H1 (cell line): ENCODE data around the gene CLDN6. TPM values are rescaled to one million over a fixed set of nuclear protein-coding genes. Genes with fewer than 3 reads are reported as not detected.
A peak's percentile ranks its signal among the peaks of the same experiment; 100 is the strongest.

ENCODE experiments used
- CTCF ChIA-PET: fragments of 300-600 bp; sonication (Branson Sonifier 250); formaldehyde crosslinking; loops from one replicate; lab custom pipeline; 2021; ENCODE audit not compliant: partially characterized antibody; lab: Charles Lee
- POLR2A ChIA-PET: fragments of 300-600 bp; sonication (Branson Sonifier 250); formaldehyde crosslinking; loops from one replicate; lab custom pipeline; 2021; ENCODE audit warnings: inconsistent platforms; ENCODE audit not compliant: partially characterized antibody; lab: Charles Lee
- DNase-seq, 2 experiments: peaks; one replicate each; pipeline versions ENCODE4 v3.0.0 to v3.0.0-alpha.2; 2010 to 2022; ENCODE audit warnings: low spot score in 2 of 2, low read depth in 1 of 2, mixed read lengths in 1 of 2
- FAIRE-seq: peaks from 2 replicates; lab custom pipeline; 2011; peaks lifted over from hg19 to GRCh38; lab: Jason Lieb, UNC
- H2AFZ ChIP-seq: 2 replicates; pipeline ENCODE4 v1.8.1; 2012; ENCODE audit warnings: low read length, inconsistent platforms
- H2AK5ac ChIP-seq: 2 replicates; pipeline ENCODE4 v1.6.1; 2013; ENCODE audit warnings: low read depth, low read length
- H2BK120ac ChIP-seq: replicated peaks from 2 replicates; pipeline ENCODE3; 2013; ENCODE audit warnings: low read depth, low read length, inconsistent platforms
- H2BK12ac ChIP-seq: 2 replicates; pipeline ENCODE4 v1.6.1; 2013; ENCODE audit warnings: low read depth, low read length
- H2BK15ac ChIP-seq: 2 replicates; pipeline ENCODE4 v1.6.1; 2013; ENCODE audit warnings: low read length
- H2BK20ac ChIP-seq: 2 replicates; pipeline ENCODE4 v1.6.1; 2013; ENCODE audit warnings: low read length
- H2BK5ac ChIP-seq: 2 replicates; pipeline ENCODE4 v1.6.1; 2013; ENCODE audit warnings: low read depth, low read length
- H3K14ac ChIP-seq: 2 replicates; pipeline ENCODE4 v1.6.1; 2013; ENCODE audit warnings: inconsistent platforms; ENCODE audit not compliant: insufficient read length
- H3K18ac ChIP-seq: 2 replicates; pipeline ENCODE4 v1.6.1; 2013; ENCODE audit warnings: low read length; ENCODE audit errors: extremely low read depth
- H3K23ac ChIP-seq: 2 replicates; pipeline ENCODE4 v1.6.1; 2013; ENCODE audit warnings: inconsistent platforms; ENCODE audit not compliant: insufficient read length
- H3K23me2 ChIP-seq: 2 replicates; pipeline ENCODE4 v1.6.1; 2013; ENCODE audit warnings: low read depth, low read length
- H3K27ac ChIP-seq: 2 replicates; pipeline ENCODE4 v1.6.1; 2011; ENCODE audit warnings: low read depth, low read length, inconsistent platforms
- H3K27me3 ChIP-seq, 4 experiments: replicated peaks in 1 of 4; 1 replicate in 1 of 4; 2 replicates in 3 of 4; pipeline versions ENCODE4 v1.6.1 to v1.8.1; 2011 to 2013; ENCODE audit warnings: low read length in 3 of 4, mild to moderate bottlenecking in 3 of 4, inconsistent platforms in 2 of 4, mixed read lengths in 2 of 4, moderate library complexity in 1 of 4; ENCODE audit not compliant: control insufficient read depth in 3 of 4, insufficient read depth in 3 of 4; ENCODE audit errors: extremely low read depth in 1 of 4
- H3K36me3 ChIP-seq, 4 experiments: 2 replicates each; pipeline versions ENCODE4 v1.6.1 to v1.8.1; 2011 to 2013; ENCODE audit warnings: mild to moderate bottlenecking in 4 of 4, low read length in 3 of 4, moderate library complexity in 2 of 4, control low read depth in 1 of 4, inconsistent platforms in 1 of 4; ENCODE audit not compliant: insufficient read depth in 4 of 4, control insufficient read depth in 2 of 4
- H3K4ac ChIP-seq: replicated peaks from 2 replicates; pipeline ENCODE3; 2013; ENCODE audit warnings: low read length, low read depth, mixed read lengths, inconsistent platforms; ENCODE audit not compliant: insufficient read length
- H3K4me1 ChIP-seq, 4 experiments: replicated peaks in 1 of 4; 1 replicate in 1 of 4; 2 replicates in 3 of 4; pipeline versions ENCODE4 v1.6.1 to v1.8.1; 2011 to 2013; ENCODE audit warnings: low read length in 3 of 4, inconsistent platforms in 2 of 4, mixed read lengths in 1 of 4; ENCODE audit not compliant: insufficient read depth in 4 of 4, control insufficient read depth in 3 of 4
- H3K4me2 ChIP-seq, 2 experiments: 2 replicates each; pipeline versions ENCODE4 v1.6.1 to v1.8.1; 2011 to 2013; ENCODE audit warnings: low read depth in 2 of 2, low read length in 2 of 2, control low read depth in 1 of 2, inconsistent platforms in 1 of 2, mild to moderate bottlenecking in 1 of 2; ENCODE audit not compliant: insufficient read depth in 1 of 2
- H3K4me3 ChIP-seq, 4 experiments: fragments of 200-600, 300-600 bp in 1 of 4; sonication (generic), shearing (Covaris generic), sonication (Bioruptor Twin) in 1 of 4; 2 replicates each; pipeline versions ENCODE4 v1.5.1 to v1.8.1; 2011 to 2016; ENCODE audit warnings: low read length in 4 of 4, low read depth in 3 of 4, control low read depth in 2 of 4, inconsistent platforms in 2 of 4, mild to moderate bottlenecking in 2 of 4, mixed read lengths in 1 of 4, moderate library complexity in 1 of 4; ENCODE audit not compliant: insufficient read depth in 2 of 4; ENCODE audit errors: extremely low read depth in 1 of 4
- H3K56ac ChIP-seq: replicated peaks from 2 replicates; pipeline ENCODE3; 2013; ENCODE audit warnings: low read depth, mild to moderate bottlenecking, mixed read lengths, low read length, inconsistent platforms; ENCODE audit not compliant: insufficient read length
- H3K79me1 ChIP-seq: 2 replicates; pipeline ENCODE4 v1.6.1; 2013; ENCODE audit warnings: low read depth, low read length, control low read depth
- H3K79me2 ChIP-seq, 2 experiments: 2 replicates each; pipeline versions ENCODE4 v1.6.1 to v1.8.1; 2012 to 2013; ENCODE audit warnings: low read length in 2 of 2, mild to moderate bottlenecking in 2 of 2, inconsistent platforms in 1 of 2; ENCODE audit not compliant: insufficient read depth in 2 of 2, control insufficient read depth in 1 of 2
- H3K9ac ChIP-seq, 4 experiments: replicated peaks in 1 of 4; 1 replicate in 1 of 4; 2 replicates in 3 of 4; pipeline versions ENCODE4 v1.6.1 to v1.8.1; 2011 to 2013; ENCODE audit warnings: low read depth in 3 of 4, low read length in 3 of 4, control low read depth in 2 of 4, mild to moderate bottlenecking in 2 of 4, moderate library complexity in 2 of 4, inconsistent platforms in 1 of 4; ENCODE audit errors: extremely low read depth in 1 of 4
- H3K9me3 ChIP-seq, 2 experiments: 2 replicates each; pipeline versions ENCODE4 v1.6.1 to v1.8.1; 2012 to 2013; ENCODE audit warnings: mild to moderate bottlenecking in 2 of 2, moderate library complexity in 2 of 2, control low read depth in 1 of 2, inconsistent platforms in 1 of 2, low read depth in 1 of 2, low read length in 1 of 2, mixed read lengths in 1 of 2; ENCODE audit not compliant: insufficient read depth in 2 of 2
- H4K20me1 ChIP-seq, 2 experiments: replicated peaks in 1 of 2; 2 replicates each; pipeline versions ENCODE3 to v1.8.1; 2011 to 2013; ENCODE audit warnings: inconsistent platforms in 2 of 2, low read length in 2 of 2, mild to moderate bottlenecking in 1 of 2; ENCODE audit not compliant: insufficient read depth in 2 of 2, control insufficient read depth in 1 of 2
- H4K5ac ChIP-seq: 2 replicates; pipeline ENCODE4 v1.6.1; 2013; ENCODE audit warnings: low read length, low read depth, mixed read lengths, inconsistent platforms; ENCODE audit not compliant: insufficient read length
- H4K8ac ChIP-seq: 2 replicates; pipeline ENCODE4 v1.8.0; 2013; ENCODE audit warnings: mild to moderate bottlenecking, moderate library complexity, low read length, inconsistent platforms; ENCODE audit not compliant: insufficient read depth; ENCODE audit errors: extremely low read depth
- H4K91ac ChIP-seq: replicated peaks from 2 replicates; pipeline ENCODE3; 2013; ENCODE audit warnings: low read length, mixed read lengths, inconsistent platforms; ENCODE audit not compliant: insufficient read length
- ATF2 ChIP-seq: IDR thresholded peaks from 2 replicates; pipeline ENCODE4 v1.6.1; 2012; ENCODE audit warnings: low read length, inconsistent platforms
- CHD1 ChIP-seq: IDR thresholded peaks from 2 replicates; pipeline ENCODE4 v1.6.1; 2012; ENCODE audit warnings: low read depth, low read length, improper control_type of control experiment
- CHD2 ChIP-seq: IDR thresholded peaks from 2 replicates; pipeline ENCODE4 v1.6.1; 2012; ENCODE audit warnings: low read length, improper control_type of control experiment
- EGR1 ChIP-seq: IDR thresholded peaks from 2 replicates; pipeline ENCODE4 v1.6.1; 2011; ENCODE audit warnings: low read depth, low read length, borderline replicate concordance
- JUN ChIP-seq: IDR thresholded peaks from 2 replicates; pipeline ENCODE4 v1.6.1; 2011; ENCODE audit warnings: low read depth, mild to moderate bottlenecking, improper control_type of control experiment, low read length
- MAX ChIP-seq: IDR thresholded peaks from 2 replicates; pipeline ENCODE4 v1.6.1; 2012; ENCODE audit warnings: inconsistent platforms
- NANOG ChIP-seq: IDR thresholded peaks from 2 replicates; pipeline ENCODE4 v1.6.1; 2011; ENCODE audit warnings: low read length, low read depth, mild to moderate bottlenecking, inconsistent platforms; ENCODE audit not compliant: insufficient read depth, poor library complexity, severe bottlenecking
- NRF1 ChIP-seq: IDR thresholded peaks from 2 replicates; pipeline ENCODE4 v1.6.1; 2011; ENCODE audit warnings: mild to moderate bottlenecking, low read depth, low read length, improper control_type of control experiment
- POLR2A ChIP-seq, 2 experiments: IDR thresholded peaks; 1 replicate in 1 of 2; 2 replicates in 1 of 2; pipeline ENCODE4 v1.6.1; 2011; ENCODE audit warnings: low read depth in 2 of 2, low read length in 2 of 2, mild to moderate bottlenecking in 2 of 2; ENCODE audit errors: control extremely low read depth in 1 of 2
- RFX5 ChIP-seq: IDR thresholded peaks from 2 replicates; pipeline ENCODE4 v1.6.1; 2011; ENCODE audit warnings: low read depth, low read length, improper control_type of control experiment, borderline replicate concordance
- RXRA ChIP-seq: IDR thresholded peaks from 2 replicates; pipeline ENCODE4 v1.6.1; 2011; ENCODE audit warnings: low read depth, mild to moderate bottlenecking, low read length, moderate library complexity; ENCODE audit not compliant: insufficient read depth
- TAF1 ChIP-seq: IDR thresholded peaks from 2 replicates; pipeline ENCODE4 v1.6.1; 2011; ENCODE audit warnings: mild to moderate bottlenecking, low read depth, low read length
- TEAD4 ChIP-seq: IDR thresholded peaks from 2 replicates; pipeline ENCODE4 v1.6.1; 2012; ENCODE audit warnings: low read depth, low read length, inconsistent platforms, mixed read lengths
- WGBS, 2 experiments: shearing (Covaris generic) in 1 of 2; methylation state at CpG; one replicate each; pipeline versions ENCODE4 v1.1.6 to v1.1.7; 2013 to 2015; ENCODE audit warnings: low lambda C conversion rate in 2 of 2, mixed read lengths in 2 of 2, inconsistent platforms in 1 of 2, low coverage in 1 of 2, missing lambda C conversion rate in 1 of 2; ENCODE audit not compliant: insufficient replicate concordance in 2 of 2, insufficient coverage in 1 of 2, insufficient read length in 1 of 2; ENCODE audit errors: extremely low coverage in 1 of 2, missing lambda C conversion rate in 1 of 2; 5-methylcytosine and 5-hydroxymethylcytosine counted together
- polyA plus RNA-seq, 7 experiments: library from polyadenylated mRNA; depleted of rRNA in 3 of 7; stranded (reverse) in 5 of 7; unstranded in 2 of 7; fragments of >200 nt in 5 of 7; fragments of 200-250 nt in 2 of 7; gene quantifications; 1 replicate in 5 of 7; 2 replicates in 1 of 7; 4 replicates in 1 of 7; pipeline versions ENCODE4 v1.2.1 to v1.2.3, GENCODE V29; 2011 to 2013; ENCODE audit warnings: missing spikeins in 2 of 7, mixed read lengths in 2 of 7
- total RNA-seq: library from RNA; stranded (reverse); fragmentation: NEBNext Ultra II Directional; extraction: Animal tissue kit (Norgen Biotek cat#: 25700); gene quantifications from 2 replicates; pipeline ENCODE4 v1.2.1, GENCODE V29; 2021

The CLDN6 gene
- total and polyA plus RNA-seq, 2 of the 8 experiments (the other 6 are each of a cell fraction or from before 2014, with no cell fraction given), result 747 to 1,115 TPM

- no peak overlapping the region for H3K14ac ChIP-seq
- WGBS, 2 experiments, result 84% methylated on average over 7 of the region's 7 CpGs; no CpG with 5 or more reads in 1 of the 2 experiments
- no peaks in the 10 kb centered on the region for H3K36me3 ChIP-seq
- H3K27me3 ChIP-seq, result no peaks in the 10 kb centered on the region
- H4K8ac ChIP-seq, result no peak overlapping the region
- H2AK5ac ChIP-seq, result no peak overlapping the region
- no peak overlapping the region for H2BK15ac ChIP-seq
- no peak overlapping the region for H2BK120ac ChIP-seq
- no peak overlapping the region for H2BK20ac ChIP-seq
- CTCF ChIA-PET, result interaction anchor here (1.0 to 2.7 kb wide), 5 partner anchors 9 to 63 kb away, joined by 3 to 12 read pairs (median 5); no protein-coding TSS in a partner anchor
- no peak overlapping the region for H3K18ac ChIP-seq
- H3K4me1 ChIP-seq, result peaks cover 0 to 4% (median 1%) of the 10 kb centered on the region in 4 experiments; a peak in 2 of 7 replicates
- H3K4ac ChIP-seq, result no peak overlapping the region
- H3K27ac ChIP-seq, result peak overlapping the region; percentile 23; the same call in 1 of the 2 replicates
- H3K4me3 ChIP-seq, result no peak overlapping the region
- DNase-seq, result no peak
- no peaks in the 10 kb centered on the region for H4K20me1 ChIP-seq
- no peaks in the 10 kb centered on the region for H3K9me3 ChIP-seq
- no peak for FAIRE-seq
- no peak overlapping the region for H3K4me2 ChIP-seq
- H3K79me1 ChIP-seq, result no peaks in the 10 kb centered on the region
- no peak overlapping the region for H3K56ac ChIP-seq
- no peak overlapping the region for H3K23ac ChIP-seq
- peak overlapping the region; percentile 44; the same call in 1 of the 2 replicates for H2BK5ac ChIP-seq
- H2AFZ ChIP-seq, result no peak overlapping the region
- no peaks in the 10 kb centered on the region for H3K79me2 ChIP-seq
- no peak overlapping the region for H4K5ac ChIP-seq
- no peak overlapping the region for H3K9ac ChIP-seq
- H4K91ac ChIP-seq, result no peak overlapping the region
- POLR2A ChIA-PET, result interaction anchor here (1.1 to 12.7 kb wide), 8 partner anchors 9 to 81 kb away, joined by 3 to 140 read pairs (median 4); partner anchors contain the start of genes CLDN9, ZNF205 and ZSCAN10
- no peaks in the 10 kb centered on the region for H3K23me2 ChIP-seq
- H2BK12ac ChIP-seq, result 0 out of 2 replicates have a peak overlapping the region, but pooled peaks have one; percentile 94
- TF ChIP-seq RFX5 (no peak), TEAD4 (no peak), TAF1 (no peak), NRF1 (no peak), EGR1 (no peak), POLR2A (IDR thresholded peaks at IDR 0.05; ENCODE audit: control extremely low read depth in 1 of 2, low read depth in 2 of 2, low read length in 2 of 2) (no peak), JUN (no peak), MAX (no peak), CHD1 (no peak), ATF2 (no peak), CHD2 (no peak), RXRA (no peak), NANOG (no peak)
These were observed 48.4 kb upstream of the CLDN6 start for GRCh38 chr16:3066440-3066748.
